SW 1271 (cell line): ENCODE results near the gene GABRR1.

Source experiments
- DNase-seq, 2 experiments: peaks; one replicate each; lab custom pipeline; 2025; lab: John Stamatoyannopoulos, UW

Gene GABRR1

DNA sequence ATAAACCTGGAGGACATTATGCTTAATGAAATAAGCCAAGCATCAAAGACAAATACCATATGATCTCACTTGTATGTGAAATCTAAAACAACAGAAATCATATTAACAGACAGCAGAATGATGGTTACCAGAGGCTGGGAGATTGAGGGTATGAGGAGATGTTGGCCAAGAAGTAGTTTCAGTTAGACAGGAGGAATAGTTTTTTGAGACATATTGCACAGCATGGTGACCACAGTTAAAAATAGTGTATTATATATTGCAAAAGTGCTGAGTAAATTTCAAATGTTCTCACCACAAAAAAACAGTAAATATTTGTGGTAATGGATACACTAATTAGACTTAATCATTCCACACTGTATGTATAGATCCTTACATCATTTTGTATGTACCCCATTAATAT, 1.8 kb downstream of the GABRR1 start:
- DNase-seq, result no peak

- no peak for DNase-seq
Measured at GRCh38 chr6:89214197-89214596, 3.0 kb downstream of the GABRR1 start.

GRCh38 chr6:89212472-89212871, 4.7 kb downstream of the GABRR1 start:
- DNase-seq, result no peak

GRCh38 chr6:89209457-89209856, 7.7 kb downstream of the GABRR1 start:
- no peak for DNase-seq

- no peak for DNase-seq
Measured at GRCh38 chr6:89208551-89208950, 8.6 kb downstream of the GABRR1 start.

GRCh38 chr6:89205819-89206218, 11.3 kb downstream of the GABRR1 start:
- DNase-seq, result no peak

DNA sequence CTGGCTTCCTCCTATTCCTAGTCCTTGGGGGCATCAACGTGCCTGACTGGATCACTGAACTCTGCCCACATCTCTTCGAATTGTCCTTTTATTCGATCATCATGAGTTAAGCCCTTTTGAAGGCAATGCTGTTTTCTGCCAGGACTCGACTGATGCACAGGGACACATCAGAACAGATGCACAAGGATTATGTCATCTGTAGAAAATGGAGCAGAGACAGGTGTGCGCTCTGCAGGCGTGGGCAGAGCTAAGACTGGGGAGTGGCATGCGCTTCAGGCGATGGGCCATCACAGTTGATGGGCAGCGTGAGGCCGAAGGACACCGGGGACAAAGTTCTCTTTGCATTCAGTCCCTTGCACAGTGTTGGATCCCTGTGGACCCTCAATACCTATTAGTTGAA, 13.1 kb downstream of the GABRR1 start:
- DNase-seq, result no peak

DNA sequence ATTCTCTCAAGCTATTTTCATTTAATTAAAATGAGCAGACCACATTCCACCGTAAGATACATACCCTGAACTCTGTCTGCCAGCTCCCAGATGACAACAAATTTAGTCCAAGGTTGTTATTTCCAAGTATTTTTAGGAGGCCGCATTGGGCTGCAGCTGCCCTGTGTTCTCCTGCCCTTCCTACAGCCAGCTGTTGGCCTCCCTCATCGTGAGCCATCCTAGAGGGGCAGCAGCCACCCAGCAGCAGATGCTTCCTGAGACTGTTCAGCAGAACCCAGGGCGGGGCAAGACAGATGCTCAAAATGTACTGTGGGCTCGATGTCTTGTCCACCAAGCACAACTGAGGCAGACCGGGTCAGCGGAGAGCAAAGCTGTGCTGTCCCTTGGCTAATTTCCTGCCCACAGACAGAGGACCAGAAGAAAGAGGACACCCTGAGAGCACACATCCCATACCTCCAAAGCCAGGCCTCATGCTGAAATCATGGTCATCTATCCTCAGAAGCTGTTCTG, 16.4 kb downstream of the GABRR1 start:
- DNase-seq, result no peak

- no peak for DNase-seq
Measured at GRCh38 chr6:89199579-89199978, 17.6 kb downstream of the GABRR1 start.

DNA sequence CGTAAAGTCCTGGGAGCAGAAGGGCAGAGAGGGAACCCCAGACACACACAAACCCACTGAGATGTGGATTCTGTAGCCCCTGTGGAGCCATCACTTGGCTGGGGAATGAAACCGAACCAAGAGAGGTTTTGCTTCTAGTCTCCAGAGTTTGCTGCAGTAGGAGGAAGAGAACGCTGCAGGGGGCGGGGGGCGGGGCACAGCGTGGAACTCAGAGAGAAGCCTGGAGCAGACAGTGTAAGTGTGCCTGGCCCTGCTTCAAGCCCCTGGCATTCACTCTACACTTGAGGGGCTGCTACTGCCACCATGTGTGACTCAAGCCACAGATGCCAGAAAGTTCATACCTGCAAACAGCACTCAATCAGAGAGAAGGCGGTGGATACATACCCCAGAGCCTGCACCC, 18.9 kb downstream of the GABRR1 start:
- DNase-seq, result no peak

- DNase-seq, result no peak
Measured at GRCh38 chr6:89197141-89197540, 20.0 kb downstream of the GABRR1 start.

GRCh38 chr6:89194559-89194958, 22.6 kb downstream of the GABRR1 start:
- DNase-seq, result no peak

- no peak for DNase-seq
Measured at GRCh38 chr6:89190741-89191140, 26.4 kb downstream of the GABRR1 start.

- no peak for DNase-seq
Measured at GRCh38 chr6:89187504-89187903, 29.7 kb downstream of the GABRR1 start.

DNA sequence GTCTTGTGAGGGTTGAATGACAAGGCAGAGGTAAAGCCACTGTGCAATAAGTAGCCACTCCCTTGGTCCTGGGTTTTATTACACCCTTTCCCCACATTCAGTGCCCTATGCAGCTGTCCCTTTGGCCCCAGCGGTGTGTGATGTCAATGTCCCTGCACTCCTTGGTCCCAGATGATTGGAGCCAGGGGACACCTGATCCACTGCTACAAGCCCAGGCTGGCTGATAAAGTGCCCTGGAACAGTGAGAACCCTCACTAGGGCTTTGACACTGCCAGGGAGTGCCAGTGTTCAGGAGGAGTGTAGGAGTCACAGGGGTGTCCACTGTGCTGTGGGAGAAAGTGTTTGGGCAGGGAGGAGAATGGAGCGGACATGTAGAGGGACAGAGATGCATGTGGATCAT, 30.4 kb downstream of the GABRR1 start:
- DNase-seq, result no peak

DNA sequence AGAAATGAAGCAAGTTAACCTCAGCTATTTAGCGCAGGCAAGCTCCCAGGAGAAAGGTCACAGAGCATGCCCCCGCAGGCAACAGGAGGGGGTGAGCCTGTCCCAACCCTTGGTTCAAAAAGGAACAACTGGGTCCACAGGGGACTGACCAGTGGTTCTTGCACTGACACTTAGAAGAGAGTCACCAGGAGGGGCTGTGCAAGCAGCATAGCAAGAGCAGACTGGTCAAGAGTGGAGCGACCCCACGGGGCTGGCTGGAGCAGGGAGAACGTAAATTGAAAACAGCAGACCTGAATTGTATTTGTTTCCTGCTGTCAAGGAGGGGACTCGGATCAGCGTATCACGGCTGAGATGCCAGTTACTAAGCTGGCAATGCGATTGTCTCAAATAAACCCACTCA, 32.8 kb downstream of the GABRR1 start:
- no peak for DNase-seq

- no peak for DNase-seq
Measured at GRCh38 chr6:89183294-89183693, 33.9 kb downstream of the GABRR1 start.

- DNase-seq, result no peak
Measured at GRCh38 chr6:89180971-89181370, 36.2 kb downstream of the GABRR1 start.

GRCh38 chr6:89180112-89180511, 37.0 kb downstream of the GABRR1 start:
- no peak for DNase-seq

DNA sequence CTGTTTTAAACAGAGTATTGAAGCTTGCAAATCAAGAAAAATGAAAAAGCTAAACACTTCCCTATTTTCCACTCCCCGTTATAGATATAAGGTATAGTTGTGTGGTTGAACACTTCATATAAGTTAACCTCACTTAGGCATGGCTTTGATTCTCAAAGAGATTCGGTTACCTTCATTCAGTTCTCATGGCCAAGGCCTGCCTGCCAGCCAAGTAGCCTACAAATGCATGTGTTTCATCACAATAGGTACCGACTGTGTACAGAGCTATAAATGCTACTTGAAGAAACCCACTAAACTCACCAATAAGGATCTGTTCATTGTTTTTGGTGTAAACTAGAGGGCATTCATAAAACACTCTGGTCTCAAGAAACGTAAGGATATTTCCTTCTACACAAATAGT, 43.5 kb downstream of the GABRR1 start:
- DNase-seq, result no peak

DNA sequence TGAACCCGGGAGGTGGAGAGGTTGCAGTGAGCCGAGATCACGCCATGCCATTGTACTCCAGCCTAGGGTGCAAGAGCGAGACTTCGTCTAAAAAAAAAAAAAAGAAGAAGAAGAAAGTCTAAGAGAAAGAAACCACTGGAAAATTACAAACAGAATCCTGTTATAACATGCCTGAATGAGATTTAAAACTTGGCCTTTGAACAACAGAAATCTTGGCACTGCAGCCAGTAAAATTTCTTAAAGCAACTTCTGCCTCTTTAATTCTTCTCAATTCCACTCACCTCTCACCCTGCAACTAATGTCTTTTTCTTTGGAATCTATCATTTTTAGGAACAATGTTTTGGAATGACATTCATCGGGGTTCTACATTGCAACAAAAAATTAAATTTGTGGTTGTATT, 45.0 kb downstream of the GABRR1 start:
- DNase-seq, result no peak

DNA sequence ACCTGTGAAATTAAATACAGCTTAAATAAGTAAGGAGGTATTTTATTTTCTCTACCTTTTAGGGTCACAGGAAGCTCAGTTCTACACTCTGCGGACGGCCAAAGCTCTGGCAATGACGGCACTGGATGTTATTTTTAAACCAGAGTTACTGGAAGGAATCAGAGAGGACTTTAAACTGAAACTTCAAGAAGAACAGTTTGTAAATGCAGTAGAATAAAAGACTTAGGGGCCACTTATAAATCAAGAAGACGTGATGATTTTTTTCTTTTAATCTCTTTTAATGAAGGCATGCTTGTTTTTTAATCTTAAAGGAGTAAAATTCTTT, 55.1 kb downstream of the GABRR1 start:
- no peak for DNase-seq

DNA sequence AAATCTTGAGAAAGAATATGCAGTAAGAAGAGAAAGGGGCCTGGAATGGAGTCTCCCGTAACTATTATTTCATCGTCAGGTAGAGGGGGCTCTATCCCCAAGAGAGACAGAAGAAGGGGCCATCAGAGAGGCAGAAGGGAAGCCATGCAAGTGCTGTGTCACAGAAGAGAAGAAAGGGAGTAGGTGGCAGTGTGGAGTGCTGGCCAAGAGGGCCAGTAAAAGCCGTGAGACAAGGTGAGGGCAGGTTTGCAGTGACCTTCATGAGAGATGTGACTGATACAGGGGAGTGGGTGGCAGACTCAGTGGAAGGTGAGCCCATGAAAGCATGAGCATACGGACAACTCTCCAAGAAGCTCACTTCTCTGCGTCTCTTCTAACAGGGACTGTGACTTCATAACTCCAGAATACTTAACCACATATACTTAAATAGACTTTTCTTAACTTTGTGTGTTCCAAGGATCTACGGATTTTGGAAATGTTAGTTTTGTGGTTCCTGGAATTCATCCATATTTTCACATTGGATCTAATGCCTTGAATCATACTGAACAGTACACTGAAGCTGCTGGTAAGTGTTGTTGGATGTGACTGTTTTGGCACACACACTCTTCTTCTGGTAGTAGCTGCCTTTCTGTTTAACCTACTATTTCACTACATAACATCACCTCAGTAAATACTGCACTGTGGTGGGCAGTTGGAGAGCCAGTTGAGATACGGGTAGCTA, 55.7 kb downstream of the GABRR1 start:
- no peak for DNase-seq

GRCh38 chr6:89160331-89161092, 56.6 kb downstream of the GABRR1 start:
- no peak for DNase-seq
